PFSK-1 (cell line): ENCODE data around the gene CCR7.

Source experiments
- FOXP2 ChIP-seq: optimal IDR thresholded peaks from 2 replicates; pipeline ENCODE3; 2011; ENCODE audit warnings: borderline replicate concordance, control low read depth, inconsistent platforms; ENCODE audit not compliant: insufficient read depth; ENCODE audit errors: extremely low read length, extremely low read depth
- POLR2AphosphoS5 ChIP-seq: IDR thresholded peaks from 2 replicates; pipeline ENCODE4 v1.6.1; 2012; ENCODE audit warnings: low read depth, mild to moderate bottlenecking, control low read depth, low read length, moderate library complexity
- REST ChIP-seq, 2 experiments: IDR thresholded peaks; 2 replicates each; pipeline versions ENCODE4 v1.6.1 to v1.8.0; 2011 to 2012; ENCODE audit warnings: low read depth in 2 of 2, low read length in 2 of 2, control low read depth in 1 of 2, inconsistent platforms in 1 of 2, mild to moderate bottlenecking in 1 of 2, moderate library complexity in 1 of 2; ENCODE audit not compliant: insufficient read depth in 1 of 2
- SIN3A ChIP-seq: IDR thresholded peaks from 2 replicates; pipeline ENCODE4 v1.6.1; 2012; ENCODE audit warnings: mild to moderate bottlenecking, low read length, moderate library complexity, borderline replicate concordance; ENCODE audit not compliant: insufficient read depth
- TAF1 ChIP-seq: IDR thresholded peaks from 2 replicates; pipeline ENCODE4 v1.6.1; 2012; ENCODE audit warnings: low read length, control low read depth, borderline replicate concordance; ENCODE audit not compliant: insufficient read depth

The CCR7 gene

GRCh38 chr17:40519089-40519775 is 46.0 kb downstream of the CCR7 start:
- TF ChIP-seq REST (IDR thresholded peaks at IDR 0.05; ENCODE audit: insufficient read depth in 1 of 2, low read depth in 2 of 2, low read length in 2 of 2), result no peak
- no peak for TF ChIP-seq TAF1
- TF ChIP-seq POLR2AphosphoS5, result no peak
- no peak for TF ChIP-seq SIN3A
- no peak for TF ChIP-seq FOXP2

- TF ChIP-seq FOXP2, result no peak
- TF ChIP-seq REST (IDR thresholded peaks at IDR 0.05; ENCODE audit: insufficient read depth in 1 of 2, low read depth in 2 of 2, low read length in 2 of 2), result no peak
- TF ChIP-seq TAF1, result no peak
- TF ChIP-seq SIN3A, result no peak
- TF ChIP-seq POLR2AphosphoS5, result no peak
Measured at GRCh38 chr17:40518401-40519088, 46.7 kb downstream of the CCR7 start.

- TF ChIP-seq SIN3A, result no peak
- TF ChIP-seq REST (IDR thresholded peaks at IDR 0.05; ENCODE audit: insufficient read depth in 1 of 2, low read depth in 2 of 2, low read length in 2 of 2), result no peak
- no peak for TF ChIP-seq POLR2AphosphoS5
- no peak for TF ChIP-seq TAF1
- no peak for TF ChIP-seq FOXP2
Measured at GRCh38 chr17:40517981-40518380, 47.3 kb downstream of the CCR7 start.

GRCh38 chr17:40517286-40517662 is 48.0 kb downstream of the CCR7 start:
- TF ChIP-seq TAF1 (no peak), SIN3A (no peak), FOXP2 (no peak), REST (IDR thresholded peaks at IDR 0.05; ENCODE audit: insufficient read depth in 1 of 2, low read depth in 2 of 2, low read length in 2 of 2) (no peak), POLR2AphosphoS5 (no peak)
